ENCODE results near the gene JAZF1. TPM values are rescaled to one million over a fixed set of nuclear protein-coding genes. Genes with fewer than 3 reads are reported as not detected.

Gene JAZF1
- total RNA-seq, 2 donors from 2014 or later, result 9.3 to 37.4 TPM

DNA sequence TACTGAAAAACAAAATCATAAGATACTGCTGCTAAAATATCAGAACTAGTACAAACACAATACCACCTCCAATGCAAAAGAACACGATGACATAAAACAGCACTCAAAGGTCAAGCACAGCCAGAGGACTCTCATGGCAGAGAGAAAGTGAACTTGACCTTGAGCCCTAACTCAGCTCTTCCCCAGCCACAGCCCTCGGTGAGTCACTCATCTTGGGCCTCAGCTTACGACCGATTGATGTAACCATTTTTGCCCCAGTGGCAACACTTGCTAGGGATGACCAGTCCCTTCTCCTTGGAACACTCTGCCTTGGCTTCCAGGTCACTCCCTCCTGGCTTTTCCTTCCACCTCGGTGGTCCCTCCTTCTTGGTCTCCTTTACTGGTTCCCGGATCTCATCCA lies 77.8 kb downstream of the JAZF1 start:
- Histone ChIP-seq H3K27ac (peak overlapping the region; percentile 13 to 23), H3K36me3 (no peaks in the 10 kb centered on the region), H3K4me1 (replicated peaks) (peaks cover 3% of the 10 kb centered on the region), H3K9me3 (no peaks in the 10 kb centered on the region), H3K27me3 (replicated peaks; ENCODE audit: insufficient read depth) (no peaks in the 10 kb centered on the region), H3K4me3 (no peak overlapping the region)
- DNase-seq (ENCODE audit: low spot score), result no peak
- 91% methylated on average over 6 of the region's 6 CpGs for WGBS
- intact Hi-C loops (cut with DNase I), result no loop called here
- no peak for TF ChIP-seq POLR2AphosphoS5 (IDR thresholded peaks at IDR 0.05)
- TF ChIP-seq POLR2A (IDR thresholded peaks at IDR 0.05), result no peak
- TF ChIP-seq, protein P1, sequence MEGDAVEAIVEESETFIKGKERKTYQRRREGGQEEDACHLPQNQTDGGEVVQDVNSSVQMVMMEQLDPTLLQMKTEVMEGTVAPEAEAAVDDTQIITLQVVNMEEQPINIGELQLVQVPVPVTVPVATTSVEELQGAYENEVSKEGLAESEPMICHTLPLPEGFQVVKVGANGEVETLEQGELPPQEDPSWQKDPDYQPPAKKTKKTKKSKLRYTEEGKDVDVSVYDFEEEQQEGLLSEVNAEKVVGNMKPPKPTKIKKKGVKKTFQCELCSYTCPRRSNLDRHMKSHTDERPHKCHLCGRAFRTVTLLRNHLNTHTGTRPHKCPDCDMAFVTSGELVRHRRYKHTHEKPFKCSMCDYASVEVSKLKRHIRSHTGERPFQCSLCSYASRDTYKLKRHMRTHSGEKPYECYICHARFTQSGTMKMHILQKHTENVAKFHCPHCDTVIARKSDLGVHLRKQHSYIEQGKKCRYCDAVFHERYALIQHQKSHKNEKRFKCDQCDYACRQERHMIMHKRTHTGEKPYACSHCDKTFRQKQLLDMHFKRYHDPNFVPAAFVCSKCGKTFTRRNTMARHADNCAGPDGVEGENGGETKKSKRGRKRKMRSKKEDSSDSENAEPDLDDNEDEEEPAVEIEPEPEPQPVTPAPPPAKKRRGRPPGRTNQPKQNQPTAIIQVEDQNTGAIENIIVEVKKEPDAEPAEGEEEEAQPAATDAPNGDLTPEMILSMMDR (IDR thresholded peaks at IDR 0.05), result no peak

DNA sequence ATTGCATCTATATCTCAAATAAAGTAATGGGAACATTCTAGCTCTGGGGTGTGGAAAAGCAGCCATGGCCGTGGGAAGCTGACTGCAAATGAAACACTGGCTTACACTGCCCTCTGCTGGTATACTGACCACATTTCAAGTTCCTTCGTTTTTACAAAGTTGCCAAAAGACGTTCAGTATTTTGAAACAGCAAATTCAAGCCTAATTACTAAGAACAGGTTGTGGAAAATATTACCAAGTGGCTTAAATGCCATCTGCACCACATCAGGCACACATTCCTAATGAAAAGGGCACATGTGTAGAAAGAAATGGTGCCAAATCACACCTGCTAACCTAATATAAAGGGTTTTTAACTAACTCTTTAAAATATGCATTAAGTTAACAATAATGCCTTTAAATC lies 83.9 kb downstream of the JAZF1 start:
- no peak overlapping the region for H3K27ac ChIP-seq
- H3K9me3 ChIP-seq, result no peaks in the 10 kb centered on the region
- H3K36me3 ChIP-seq, result no peaks in the 10 kb centered on the region
- DNase-seq (ENCODE audit: low spot score), result peak; percentile 66
- H3K4me1 ChIP-seq (replicated peaks), result no peaks in the 10 kb centered on the region
- H3K27me3 ChIP-seq (replicated peaks; ENCODE audit: insufficient read depth), result no peaks in the 10 kb centered on the region
- H3K4me3 ChIP-seq, result no peak overlapping the region
- under 1% methylated on average over 3 of the region's 3 CpGs for WGBS
- TF ChIP-seq, protein P1 (IDR thresholded peaks at IDR 0.05), result peak; percentile 56 to 85 (median 80)
- TF ChIP-seq POLR2A (IDR thresholded peaks at IDR 0.05) (no peak), POLR2AphosphoS5 (IDR thresholded peaks at IDR 0.05) (peak; percentile 54)
- intact Hi-C loops (cut with DNase I), result loop anchor here (5.0 to 10.0 kb wide), 7 partner anchors 34 to 899 kb away; partner anchors contain the start of genes HIBADH and TAX1BP1

DNA sequence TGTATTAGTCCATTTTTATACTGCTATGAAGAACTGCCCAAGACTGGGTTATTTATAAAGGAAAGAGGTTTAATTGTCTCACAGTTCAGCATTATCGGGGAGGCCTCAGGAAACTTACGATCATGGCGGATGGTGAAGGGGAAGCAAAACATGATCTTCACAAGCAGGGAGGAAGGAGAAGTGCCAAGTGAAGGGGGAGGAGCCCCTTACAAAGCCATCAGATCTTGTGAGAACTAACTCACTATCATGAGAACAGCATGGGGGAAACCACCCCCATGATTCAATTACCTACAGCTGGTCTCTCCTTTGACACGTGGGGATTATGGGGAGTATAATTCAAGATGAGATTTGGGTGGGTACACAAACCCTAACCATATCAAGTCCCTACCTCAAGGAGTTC lies 85.4 kb downstream of the JAZF1 start:
- TF ChIP-seq, protein P1 (IDR thresholded peaks at IDR 0.05), result no peak
- TF ChIP-seq POLR2AphosphoS5 (IDR thresholded peaks at IDR 0.05) (no peak), POLR2A (IDR thresholded peaks at IDR 0.05) (no peak)
- Histone ChIP-seq H3K27ac (no peak overlapping the region), H3K36me3 (no peaks in the 10 kb centered on the region), H3K9me3 (no peaks in the 10 kb centered on the region), H3K4me1 (replicated peaks) (no peaks in the 10 kb centered on the region), H3K4me3 (no peak overlapping the region), H3K27me3 (replicated peaks; ENCODE audit: insufficient read depth) (no peaks in the 10 kb centered on the region)
- WGBS, result 87% methylated on average over 4 of the region's 4 CpGs
- no peak for DNase-seq (ENCODE audit: low spot score)
- intact Hi-C loops (cut with DNase I), result loop anchor here (5.0 to 10.0 kb wide), 7 partner anchors 33 to 898 kb away; partner anchors contain the start of genes HIBADH and TAX1BP1

DNA sequence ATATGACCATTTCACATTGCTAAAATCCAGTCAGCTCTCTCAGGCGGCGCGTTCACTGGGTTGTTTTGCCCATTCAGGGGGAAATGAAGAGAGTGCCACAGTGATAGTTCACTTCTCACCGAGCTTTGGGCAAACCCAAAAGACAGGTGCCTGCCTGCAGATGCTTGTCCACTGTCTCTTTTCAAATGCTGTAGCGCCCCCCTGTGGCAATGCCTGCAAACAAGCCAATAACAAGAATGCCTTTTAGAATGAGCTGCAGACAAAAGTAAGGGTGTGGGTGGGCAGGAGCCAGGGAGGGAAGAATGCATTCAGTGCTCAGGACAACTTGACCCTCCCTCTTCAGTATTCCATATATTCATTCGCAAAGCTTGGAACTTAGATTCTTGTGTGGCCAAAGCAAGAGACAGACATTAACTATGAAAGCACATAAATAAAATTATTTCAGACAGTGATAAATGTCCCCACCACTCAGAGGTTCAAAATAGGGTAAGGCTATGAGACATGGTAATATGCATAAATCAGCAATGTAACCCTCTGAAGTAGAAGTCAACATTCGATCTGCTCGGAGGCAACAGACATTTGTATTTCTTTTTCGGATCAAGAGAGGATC lies 86.9 kb downstream of the JAZF1 start:
- H3K4me3 ChIP-seq, result no peak overlapping the region
- 73% methylated on average over 9 of the region's 9 CpGs for WGBS
- H3K27ac ChIP-seq, result no peak overlapping the region
- intact Hi-C loops (cut with DNase I), result loop anchor here (10.0 kb wide), 4 partner anchors 169 to 519 kb away; partner anchors contain the start of gene TAX1BP1
- H3K4me1 ChIP-seq (replicated peaks), result no peaks in the 10 kb centered on the region
- DNase-seq (ENCODE audit: low spot score), result peak; percentile 61
- H3K9me3 ChIP-seq, result no peaks in the 10 kb centered on the region
- no peaks in the 10 kb centered on the region for H3K36me3 ChIP-seq
- TF ChIP-seq, protein P1 (IDR thresholded peaks at IDR 0.05), result peak in 3 of 4 experiments; percentile 48 to 68 (median 58)
- TF ChIP-seq POLR2A (IDR thresholded peaks at IDR 0.05) (no peak), POLR2AphosphoS5 (IDR thresholded peaks at IDR 0.05) (no peak)
- H3K27me3 ChIP-seq (replicated peaks; ENCODE audit: insufficient read depth), result no peaks in the 10 kb centered on the region

DNA sequence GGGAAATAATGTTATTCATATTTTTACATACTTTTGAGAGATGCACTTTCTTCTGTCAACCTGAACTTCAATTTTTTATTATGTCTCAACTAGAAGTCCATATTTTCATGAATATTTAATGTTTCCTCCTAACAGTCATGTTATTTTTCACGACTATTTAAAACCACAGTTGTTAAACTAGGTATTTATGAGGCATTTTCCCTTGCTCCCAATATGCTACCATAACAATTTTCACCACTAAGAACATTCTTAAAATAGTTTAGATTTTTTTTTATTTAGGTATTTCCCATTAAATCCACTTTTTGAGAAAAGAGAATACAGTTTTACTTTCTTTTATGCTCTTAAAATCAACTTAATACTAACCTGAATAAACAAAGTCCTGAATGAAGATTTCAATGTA lies 89.4 kb downstream of the JAZF1 start:
- TF ChIP-seq, protein P1 (IDR thresholded peaks at IDR 0.05), result no peak
- no peak for TF ChIP-seq POLR2AphosphoS5 (IDR thresholded peaks at IDR 0.05)
- no peak for TF ChIP-seq POLR2A (IDR thresholded peaks at IDR 0.05)
- no peak overlapping the region for H3K27ac ChIP-seq
- H3K36me3 ChIP-seq, result no peaks in the 10 kb centered on the region
- no peaks in the 10 kb centered on the region for H3K4me1 ChIP-seq (replicated peaks)
- intact Hi-C loops (cut with DNase I), result loop anchor here (10.0 kb wide), 4 partner anchors 166 to 516 kb away; partner anchors contain the start of gene TAX1BP1
- no peaks in the 10 kb centered on the region for H3K27me3 ChIP-seq (replicated peaks; ENCODE audit: insufficient read depth)
- WGBS, result 58% methylated on average over 1 of the region's 1 CpG
- H3K9me3 ChIP-seq, result no peaks in the 10 kb centered on the region
- H3K4me3 ChIP-seq, result no peak overlapping the region
- DNase-seq (ENCODE audit: low spot score), result no peak

Data from prostate gland (tissue), 2 donors.